HEK293T (cell line): ENCODE data around the gene HSD17B12.

Experiments
- SP1 ChIP-seq: fragments of 450-650 bp; IDR thresholded peaks from 2 replicates; pipeline ENCODE4 v1.6.1; 2017
- ZNF384 ChIP-seq: fragments of 450-650 bp; IDR thresholded peaks from 2 replicates; pipeline ENCODE4 v1.6.1; 2016

DNA sequence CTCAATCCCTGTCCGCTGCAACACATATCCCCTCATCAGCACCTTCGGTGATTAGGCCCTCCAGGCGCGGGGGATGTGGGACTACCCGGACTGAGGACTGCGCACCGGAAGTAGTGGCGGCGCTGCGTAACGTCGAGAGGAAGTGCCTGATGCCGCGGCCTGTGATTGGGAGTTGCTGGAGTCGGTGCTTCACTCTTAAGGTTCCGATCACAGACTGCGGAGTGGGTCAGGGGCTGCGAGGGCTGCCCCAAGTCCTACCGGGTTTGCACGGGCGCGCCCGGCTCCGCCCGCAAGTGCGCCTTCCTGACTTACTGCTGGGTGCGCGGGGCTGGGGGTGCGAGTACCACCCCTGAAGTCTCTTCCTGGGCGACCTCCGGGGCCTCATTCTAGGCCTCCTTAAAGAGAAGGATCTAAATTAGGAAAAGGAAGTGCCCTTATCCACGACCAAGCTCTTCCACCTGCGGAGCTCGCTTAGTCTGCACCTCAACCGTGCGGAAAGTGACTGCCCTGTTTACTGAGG is 200.2 kb downstream of the HSD17B12 start, which contains the start of gene ALKBH3:
- no peak for TF ChIP-seq SP1
- TF ChIP-seq ZNF384: no peak
